Endodermal cell (in vitro differentiated cells): ENCODE data around the gene GNAL. TPM values are rescaled to one million over a fixed set of nuclear protein-coding genes. Genes with fewer than 3 reads are reported as not detected.
A peak's percentile ranks its signal among the peaks of the same experiment; 100 is the strongest.

ENCODE experiments used
- DNase-seq: peaks from one replicate; pipeline ENCODE4 v3.0.0-alpha.2; 2017
- H3K27ac ChIP-seq: 2 replicates; pipeline ENCODE4 v1.5.1; 2013; ENCODE audit warnings: mild to moderate bottlenecking, low read depth, low read length, moderate library complexity
- H3K27me3 ChIP-seq: 2 replicates; pipeline ENCODE4 v1.6.1; 2013; ENCODE audit warnings: mild to moderate bottlenecking, low read length, moderate library complexity; ENCODE audit not compliant: insufficient read depth, control insufficient read depth, poor library complexity, severe bottlenecking
- H3K36me3 ChIP-seq: 2 replicates; pipeline ENCODE4 v1.7.0; 2013; ENCODE audit warnings: mild to moderate bottlenecking, low read length, moderate library complexity; ENCODE audit not compliant: control insufficient read depth, insufficient read depth
- H3K4me1 ChIP-seq: one replicate; pipeline ENCODE4 v1.7.0; 2013; ENCODE audit warnings: low read length; ENCODE audit not compliant: control insufficient read depth, insufficient read depth
- H3K4me3 ChIP-seq: 2 replicates; pipeline ENCODE4 v1.5.1; 2013; ENCODE audit warnings: mild to moderate bottlenecking, low read length, moderate library complexity
- H3K9ac ChIP-seq: 2 replicates; pipeline ENCODE4 v1.6.1; 2013; ENCODE audit warnings: mild to moderate bottlenecking, low read length, moderate library complexity; ENCODE audit not compliant: poor library complexity, severe bottlenecking; ENCODE audit errors: extremely low read depth
- H3K9me3 ChIP-seq: 2 replicates; pipeline ENCODE4 v1.6.1; 2013; ENCODE audit warnings: mild to moderate bottlenecking, low read length, moderate library complexity; ENCODE audit not compliant: control insufficient read depth
- H3K27ac Mint-ChIP-seq: 2 replicates; pipeline ENCODE4 v1.8.0; 2020; ENCODE audit warnings: mixed read lengths
- H3K27me3 Mint-ChIP-seq: 2 replicates; pipeline ENCODE4 v1.8.0; 2021; ENCODE audit warnings: mild to moderate bottlenecking, mixed read lengths; ENCODE audit not compliant: insufficient read depth
- H3K36me3 Mint-ChIP-seq: 2 replicates; pipeline ENCODE4 v1.8.0; 2020; ENCODE audit warnings: low read depth, mixed read lengths
- H3K4me1 Mint-ChIP-seq: 2 replicates; pipeline ENCODE4 v1.8.0; 2020; ENCODE audit warnings: mixed read lengths
- H3K4me3 Mint-ChIP-seq: 2 replicates; pipeline ENCODE4 v1.8.0; 2020; ENCODE audit warnings: mild to moderate bottlenecking, moderate library complexity, mixed read lengths
- H3K9me3 Mint-ChIP-seq: 2 replicates; pipeline ENCODE4 v1.8.0; 2020; ENCODE audit warnings: mild to moderate bottlenecking, mixed read lengths
- WGBS, 2 experiments: methylation state at CpG; one replicate each; pipeline versions ENCODE4 v1.1.5 to v1.1.7; 2013; ENCODE audit warnings: missing lambda C conversion rate in 2 of 2, mixed read lengths in 1 of 2; ENCODE audit not compliant: insufficient coverage in 1 of 2, insufficient read length in 1 of 2; 5-methylcytosine and 5-hydroxymethylcytosine counted together
- total RNA-seq, 2 donors: library from RNA; stranded (reverse); fragmentation: NEBNext Ultra II Directional in 1 of 2; extraction: Animal tissue kit (Norgen Biotek cat#: 25700) in 1 of 2; gene quantifications; 2 replicates in 1 of 2; 3 replicates in 1 of 2; pipeline ENCODE4 v1.2.1, GENCODE V29; 2021
- TF ChIP-seq, protein P1 (sequence below): fragments of 200-600 bp; sonication (generic); conservative IDR thresholded peaks from 2 replicates; pipeline ENCODE4 v1.5.0; 2021; ENCODE audit warnings: antibody characterized with exemption, mild to moderate bottlenecking

Gene GNAL
- total RNA-seq, 2 donors from 2014 or later, result 37.9 to 58.2 TPM

GRCh38 chr18:11866329-11866728, 177.3 kb downstream of the GNAL start:
- no peaks in the 10 kb centered on the region for H3K4me1 ChIP-seq
- no peak overlapping the region for H3K4me3 ChIP-seq
- no peak overlapping the region for H3K9ac ChIP-seq
- DNase-seq, result peak; percentile 35
- H3K27ac ChIP-seq, result no peak overlapping the region
- peaks cover 45% of the 10 kb centered on the region for H3K36me3 Mint-ChIP-seq
- TF ChIP-seq, protein P1, sequence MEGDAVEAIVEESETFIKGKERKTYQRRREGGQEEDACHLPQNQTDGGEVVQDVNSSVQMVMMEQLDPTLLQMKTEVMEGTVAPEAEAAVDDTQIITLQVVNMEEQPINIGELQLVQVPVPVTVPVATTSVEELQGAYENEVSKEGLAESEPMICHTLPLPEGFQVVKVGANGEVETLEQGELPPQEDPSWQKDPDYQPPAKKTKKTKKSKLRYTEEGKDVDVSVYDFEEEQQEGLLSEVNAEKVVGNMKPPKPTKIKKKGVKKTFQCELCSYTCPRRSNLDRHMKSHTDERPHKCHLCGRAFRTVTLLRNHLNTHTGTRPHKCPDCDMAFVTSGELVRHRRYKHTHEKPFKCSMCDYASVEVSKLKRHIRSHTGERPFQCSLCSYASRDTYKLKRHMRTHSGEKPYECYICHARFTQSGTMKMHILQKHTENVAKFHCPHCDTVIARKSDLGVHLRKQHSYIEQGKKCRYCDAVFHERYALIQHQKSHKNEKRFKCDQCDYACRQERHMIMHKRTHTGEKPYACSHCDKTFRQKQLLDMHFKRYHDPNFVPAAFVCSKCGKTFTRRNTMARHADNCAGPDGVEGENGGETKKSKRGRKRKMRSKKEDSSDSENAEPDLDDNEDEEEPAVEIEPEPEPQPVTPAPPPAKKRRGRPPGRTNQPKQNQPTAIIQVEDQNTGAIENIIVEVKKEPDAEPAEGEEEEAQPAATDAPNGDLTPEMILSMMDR, result no peak
- H3K27me3 ChIP-seq, result no peaks in the 10 kb centered on the region
- H3K36me3 ChIP-seq, result peaks cover 31% of the 10 kb centered on the region
- WGBS, 2 experiments, result 90 to 92% methylated on average over 10 of the region's 10 CpGs
- peak overlapping the region; percentile 36 for H3K27ac Mint-ChIP-seq
- H3K9me3 ChIP-seq, result no peaks in the 10 kb centered on the region
- no peak overlapping the region for H3K4me3 Mint-ChIP-seq
- H3K9me3 Mint-ChIP-seq, result no peaks in the 10 kb centered on the region
- no peaks in the 10 kb centered on the region for H3K4me1 Mint-ChIP-seq
- H3K27me3 Mint-ChIP-seq, result no peaks in the 10 kb centered on the region

GRCh38 chr18:11866764-11867163, 177.7 kb downstream of the GNAL start:
- Mint-ChIP-seq H3K27me3 (no peaks in the 10 kb centered on the region), H3K4me1 (no peaks in the 10 kb centered on the region), H3K36me3 (peaks cover 46% of the 10 kb centered on the region), H3K27ac (no peak overlapping the region), H3K4me3 (no peak overlapping the region), H3K9me3 (no peaks in the 10 kb centered on the region)
- no peaks in the 10 kb centered on the region for H3K9me3 ChIP-seq
- peak; percentile 37 for DNase-seq
- H3K27me3 ChIP-seq, result no peaks in the 10 kb centered on the region
- H3K9ac ChIP-seq, result no peak overlapping the region
- 91 to 100% methylated on average over 2 to 5 of the region's 5 CpGs for WGBS, 2 experiments
- no peaks in the 10 kb centered on the region for H3K4me1 ChIP-seq
- peaks cover 36% of the 10 kb centered on the region for H3K36me3 ChIP-seq
- TF ChIP-seq, protein P1, result no peak
- no peak overlapping the region for H3K4me3 ChIP-seq
- no peak overlapping the region for H3K27ac ChIP-seq

DNA sequence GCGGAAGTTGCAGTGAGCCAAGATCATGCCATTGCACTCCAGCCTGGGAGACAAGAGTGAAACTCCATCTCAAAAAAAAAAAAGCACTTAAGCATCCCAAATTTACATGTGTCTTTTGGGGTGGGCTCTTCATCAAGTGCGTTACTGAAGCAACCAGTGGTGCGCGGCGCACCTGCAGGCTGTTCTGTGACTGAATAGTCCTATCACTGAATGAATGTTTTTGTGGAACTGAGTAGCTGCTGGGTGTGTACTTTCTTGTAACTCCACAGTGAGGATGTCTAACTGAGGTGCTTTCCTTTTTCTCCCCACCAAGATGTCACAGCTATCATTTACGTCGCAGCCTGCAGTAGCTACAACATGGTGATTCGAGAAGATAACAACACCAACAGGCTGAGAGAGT, 179.2 kb downstream of the GNAL start:
- DNase-seq, result peak; percentile 20
- Histone ChIP-seq H3K36me3 (peaks cover 47% of the 10 kb centered on the region), H3K27me3 (no peaks in the 10 kb centered on the region), H3K27ac (no peak overlapping the region), H3K4me3 (no peak overlapping the region), H3K4me1 (no peaks in the 10 kb centered on the region), H3K9ac (no peak overlapping the region), H3K9me3 (no peaks in the 10 kb centered on the region)
- Mint-ChIP-seq H3K36me3 (peaks cover 58% of the 10 kb centered on the region), H3K4me3 (no peak overlapping the region), H3K27ac (no peak overlapping the region), H3K4me1 (no peaks in the 10 kb centered on the region), H3K9me3 (no peaks in the 10 kb centered on the region), H3K27me3 (no peaks in the 10 kb centered on the region)
- 95 to 96% methylated on average over 5 to 8 of the region's 8 CpGs for whole genome bisulfite sequencing, 2 experiments
- TF ChIP-seq, protein P1, result no peak
